Mammary microvascular endothelial cell (primary cell): ENCODE results near the gene VPREB1. TPM values are rescaled to one million over a fixed set of nuclear protein-coding genes. Genes with fewer than 3 reads are reported as not detected.

Source experiments
- total RNA-seq: library from RNA; depleted of rRNA; stranded (reverse); fragments of >200 nt; gene quantifications from 2 replicates; pipeline ENCODE4 v1.2.3, GENCODE V29; 2015

Gene VPREB1, protein sequence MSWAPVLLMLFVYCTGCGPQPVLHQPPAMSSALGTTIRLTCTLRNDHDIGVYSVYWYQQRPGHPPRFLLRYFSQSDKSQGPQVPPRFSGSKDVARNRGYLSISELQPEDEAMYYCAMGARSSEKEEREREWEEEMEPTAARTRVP
- total RNA-seq = not detected in 2 replicates

DNA sequence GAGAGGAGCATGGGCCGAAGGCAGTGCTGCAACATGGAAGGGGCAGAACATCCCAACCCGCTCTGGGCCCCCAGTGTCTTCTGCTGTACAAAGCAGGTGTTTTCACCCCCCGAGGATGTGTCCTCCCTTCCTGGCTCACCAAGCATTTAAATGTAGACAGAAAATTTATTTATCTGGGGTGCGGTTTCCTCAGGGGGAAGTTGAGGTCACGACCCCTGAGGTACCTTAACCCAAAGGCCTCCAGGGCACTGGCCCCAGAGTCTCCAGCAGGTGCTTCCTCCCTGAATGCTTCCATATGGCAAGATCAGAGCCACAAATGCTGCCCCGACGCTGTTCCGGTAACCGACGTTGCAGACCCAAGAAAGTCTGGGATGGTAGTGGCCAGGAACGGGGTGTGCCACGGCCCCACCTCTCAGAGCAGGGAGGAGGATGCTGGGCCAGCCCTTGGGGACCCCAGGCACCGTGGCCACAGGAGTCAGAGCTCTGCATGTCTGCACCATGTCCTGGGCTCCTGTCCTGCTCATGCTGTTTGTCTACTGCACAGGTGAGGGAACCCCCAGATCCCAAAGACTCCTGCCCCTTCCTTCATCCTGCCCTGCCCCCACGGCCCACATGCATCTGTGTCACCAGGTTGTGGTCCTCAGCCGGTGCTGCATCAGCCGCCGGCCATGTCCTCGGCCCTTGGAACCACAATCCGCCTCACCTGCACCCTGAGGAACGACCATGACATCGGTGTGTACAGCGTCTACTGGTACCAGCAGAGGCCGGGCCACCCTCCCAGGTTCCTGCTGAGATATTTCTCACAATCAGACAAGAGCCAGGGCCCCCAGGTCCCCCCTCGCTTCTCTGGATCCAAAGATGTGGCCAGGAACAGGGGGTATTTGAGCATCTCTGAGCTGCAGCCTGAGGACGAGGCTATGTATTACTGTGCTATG is at the start of gene VPREB1:
TSS of gene VPREB1 (plus strand) at position 471 of the 935 bp plus-strand sequence. CDS start at position 499, 28 bp downstream.

